ENCODE measurements around the gene TMEM141. TPM values are rescaled to one million over a fixed set of nuclear protein-coding genes. Genes with fewer than 3 reads are reported as not detected.
"Not testable (repeated sequence)": the region's sequence is repeated elsewhere in the genome, so short reads cannot be mapped to it uniquely, and the experiment has no call there.

TMEM141 gene
- total RNA-seq, 1 donor from 2014 or later: 41.2 TPM

- intact Hi-C loops (cut with micrococcal nuclease): no loop called here
Measured at GRCh38 chr9:136773386-136774044, 17.6 kb upstream of the TMEM141 start.

- intact Hi-C loops (cut with micrococcal nuclease): no loop called here
Measured at GRCh38 chr9:136774416-136775045, 16.6 kb upstream of the TMEM141 start.

GRCh38 chr9:136775191-136775590 is 16.0 kb upstream of the TMEM141 start:
- intact Hi-C loops (cut with micrococcal nuclease): no loop called here

- intact Hi-C loops (cut with micrococcal nuclease): no loop called here
Measured at GRCh38 chr9:136776947-136777346, 14.2 kb upstream of the TMEM141 start.

- intact Hi-C loops (cut with micrococcal nuclease): no loop called here
Measured at GRCh38 chr9:136777359-136777758, 13.8 kb upstream of the TMEM141 start.

GRCh38 chr9:136779808-136780207 is 11.3 kb upstream of the TMEM141 start:
- intact Hi-C loops (cut with micrococcal nuclease): no loop called here

- intact Hi-C loops (cut with micrococcal nuclease): no loop called here
Measured at GRCh38 chr9:136782452-136782851, 8.7 kb upstream of the TMEM141 start.

GRCh38 chr9:136784249-136784996 is 6.7 kb upstream of the TMEM141 start:
- intact Hi-C loops (cut with micrococcal nuclease): loop anchor here (1.0 kb wide), 1 partner anchor 299 kb away; no protein-coding TSS in a partner anchor

GRCh38 chr9:136784997-136785361 is 6.2 kb upstream of the TMEM141 start:
- intact Hi-C loops (cut with micrococcal nuclease): loop anchor here (1.0 kb wide), 1 partner anchor 300 kb away; no protein-coding TSS in a partner anchor

- intact Hi-C loops (cut with micrococcal nuclease): loop anchor here (2.0 kb wide), 1 partner anchor 15 kb away; no protein-coding TSS in a partner anchor
Measured at GRCh38 chr9:136785565-136786355, 5.4 kb upstream of the TMEM141 start.

GRCh38 chr9:136786451-136786850 is 4.7 kb upstream of the TMEM141 start:
- intact Hi-C loops (cut with micrococcal nuclease): loop anchor here (2.0 kb wide), 1 partner anchor 14 kb away; no protein-coding TSS in a partner anchor

- intact Hi-C loops (cut with micrococcal nuclease): loop anchor here (1.0 to 2.0 kb wide), 5 partner anchors 14 to 248 kb away; partner anchors contain the start of gene AJM1
Measured at GRCh38 chr9:136786983-136787382, 4.2 kb upstream of the TMEM141 start.

- intact Hi-C loops (cut with micrococcal nuclease): loop anchor here (1.0 to 2.0 kb wide), 5 partner anchors 13 to 247 kb away; partner anchors contain the start of gene AJM1
Measured at GRCh38 chr9:136787690-136788400, 3.3 kb upstream of the TMEM141 start.

- intact Hi-C loops (cut with micrococcal nuclease): not testable (repeated sequence)
Measured at GRCh38 chr9:136788644-136789522, 2.3 kb upstream of the TMEM141 start.

GRCh38 chr9:136789523-136789937 is 1.6 kb upstream of the TMEM141 start:
- intact Hi-C loops (cut with micrococcal nuclease): no loop called here

GRCh38 chr9:136791516-136792276 is 552 bp downstream of the TMEM141 start:
- intact Hi-C loops (cut with micrococcal nuclease): loop anchor here (1.0 to 10.0 kb wide), 20 partner anchors 9 to 813 kb away; partner anchors contain the start of genes ARRDC1, DNLZ, EXD3 and FBXW5

- intact Hi-C loops (cut with micrococcal nuclease): loop anchor here (5.0 to 10.0 kb wide), 2 partner anchors 428 to 660 kb away; partner anchors contain the start of gene DNLZ
Measured at GRCh38 chr9:136792321-136793085, 1.4 kb downstream of the TMEM141 start.

Measured in T-helper 1 cell treated with Interleukin-12 subunit alpha and Interleukin-12 subunit beta and Interleukin-4 antibody, amounts not matched to agents 30 ng/mL and 1 ng/mL, for 36 hours (primary cell).